OCI-LY7 (cell line): Measurements from ENCODE around the gene GSTO1.

ENCODE experiments used
- CTCF ChIP-seq: fragments of 200-600 bp; sonication (generic); conservative IDR thresholded peaks from 2 replicates; pipeline ENCODE4 v1.5.1; 2014; ENCODE audit warnings: mild to moderate bottlenecking, antibody characterized with exemption, low read length, moderate library complexity, mixed read lengths
- EZH2phosphoT487 ChIP-seq: fragments of 200-600 bp; sonication (generic); IDR thresholded peaks from 2 replicates; pipeline ENCODE4 v1.6.1; 2018; ENCODE audit warnings: low read depth, borderline replicate concordance, mild to moderate bottlenecking, mixed run types, antibody characterized with exemption, low read length, moderate library complexity, mixed read lengths

GRCh38 chr10:104259999-104260774 is 5.5 kb downstream of the GSTO1 start:
- TF ChIP-seq CTCF: no peak
- no peak for TF ChIP-seq EZH2phosphoT487
